T-helper 1 cell (primary cell): ENCODE measurements around the gene VEZT.
"Not testable (repeated sequence)": the region's sequence is repeated elsewhere in the genome, so short reads cannot be mapped to it uniquely, and the experiment has no call there.

Experiments
- DNase-seq, 5 donors: peaks; one replicate each; pipeline ENCODE4 v3.0.0-alpha.2; 2012 to 2020
- total RNA-seq, 4 donors: gene quantifications; one replicate each; lab custom pipeline; 2026; lab: John Stamatoyannopoulos, UW

Gene VEZT
- total RNA-seq = 45.0 to 70.1 (median 63.0) reads per million in 4 donors

GRCh38 chr12:95217377-95218149 is at the start of gene VEZT, which contains the start of gene FGD6:
Gene VEZT, plus strand, starts transcription at chr12:95217807. Its CDS starts 44 bp downstream, at chr12:95217851.
Gene FGD6, minus strand, starts transcription at chr12:95217467. Its CDS starts 227 bp downstream, at chr12:95217240.
- DNase-seq = peak; percentile 94 to 99 (median 96)

GRCh38 chr12:95168746-95169145 is 48.9 kb upstream of the VEZT start:
- DNase-seq = no peak

GRCh38 chr12:95169368-95169767 is 48.2 kb upstream of the VEZT start:
- no peak for DNase-seq

- no peak for DNase-seq
These were observed 44.0 kb upstream of the VEZT start for GRCh38 chr12:95173392-95174251.

- no peak for DNase-seq
These were observed 40.3 kb upstream of the VEZT start for GRCh38 chr12:95177201-95177768.

GRCh38 chr12:95178136-95178535 is 39.5 kb upstream of the VEZT start:
- DNase-seq = no peak

- DNase-seq = no peak
These were observed 38.6 kb upstream of the VEZT start for GRCh38 chr12:95179011-95179410.

- no peak for DNase-seq
These were observed 36.5 kb upstream of the VEZT start for GRCh38 chr12:95181103-95181502.

- DNase-seq = peak in 1 of 5 donors; percentile 11
These were observed 34.7 kb upstream of the VEZT start for GRCh38 chr12:95182868-95183415.

- DNase-seq = no peak
These were observed 33.5 kb upstream of the VEZT start for GRCh38 chr12:95184121-95184520.

GRCh38 chr12:95185072-95185471 is 32.5 kb upstream of the VEZT start:
- DNase-seq = no peak

GRCh38 chr12:95185854-95186253 is 31.8 kb upstream of the VEZT start:
- no peak for DNase-seq

- DNase-seq = no peak
These were observed 29.7 kb upstream of the VEZT start for GRCh38 chr12:95187865-95188415.

- no peak for DNase-seq
These were observed 26.4 kb upstream of the VEZT start for GRCh38 chr12:95191060-95191696.

- DNase-seq = no peak
These were observed 25.3 kb upstream of the VEZT start for GRCh38 chr12:95192271-95192670.

- DNase-seq = no peak
These were observed 24.5 kb upstream of the VEZT start for GRCh38 chr12:95193139-95193538.

- no peak for DNase-seq
These were observed 22.5 kb upstream of the VEZT start for GRCh38 chr12:95195122-95195521.

- not testable (repeated sequence) for DNase-seq
These were observed 20.6 kb upstream of the VEZT start for GRCh38 chr12:95196875-95197569.

- DNase-seq = no peak
These were observed 20.0 kb upstream of the VEZT start for GRCh38 chr12:95197636-95198035.

GRCh38 chr12:95198914-95199313 is 18.7 kb upstream of the VEZT start:
- DNase-seq = no peak

- DNase-seq = no peak
These were observed 17.3 kb upstream of the VEZT start for GRCh38 chr12:95200128-95200894.
